SK-N-SH (cell line): Measurements from ENCODE around the gene TP53I13. TPM values are rescaled to one million over a fixed set of nuclear protein-coding genes. Genes with fewer than 3 reads are reported as not detected.

Experiments
- CTCF ChIA-PET: fragments of 300-600, 350-600 bp; formaldehyde crosslinking; extraction: SDS; loops from one replicate; lab custom pipeline; 2021; lab: Yijun Ruan, JAX
- POLR2A ChIA-PET: fragments of 350-600 bp; sonication (Branson Sonifier 250); formaldehyde crosslinking; extraction: SDS; loops from one replicate; lab custom pipeline; 2020; ENCODE audit warnings: antibody characterized with exemption, inconsistent platforms; lab: Yijun Ruan, JAX
- DNase-seq: peaks from one replicate; pipeline ENCODE4 v3.0.0; 2012
- H2AFZ ChIP-seq: fragments of 200-600 bp; sonication (generic); 2 replicates; pipeline ENCODE4 v1.8.1; 2016; ENCODE audit warnings: antibody characterized with exemption, mild to moderate bottlenecking, low read depth
- H3F3A ChIP-seq: fragments of 200-600 bp; sonication (generic); replicated peaks from 2 replicates; pipeline ENCODE3; 2016; ENCODE audit warnings: antibody characterized with exemption, mild to moderate bottlenecking; ENCODE audit not compliant: insufficient read depth
- H3K27ac ChIP-seq, 2 experiments: fragments of 200-500 bp in 1 of 2; fragments of 200-600 bp in 1 of 2; sonication (Bioruptor generic) in 1 of 2; sonication (generic), shearing (Covaris generic) in 1 of 2; 2 replicates each; pipeline versions ENCODE4 v1.5.1 to v1.6.1; 2014 to 2016; ENCODE audit warnings: low read depth in 2 of 2, inconsistent platforms in 1 of 2, low read length in 1 of 2, mild to moderate bottlenecking in 1 of 2, mixed read lengths in 1 of 2
- H3K27me3 ChIP-seq: fragments of 200-600 bp; sonication (generic), shearing (Covaris generic); 2 replicates; pipeline ENCODE4 v1.6.1; 2016; ENCODE audit warnings: mixed run types; ENCODE audit not compliant: insufficient read depth
- H3K36me3 ChIP-seq, 2 experiments: fragments of 200-500 bp in 1 of 2; fragments of 200-600 bp in 1 of 2; sonication (Bioruptor generic) in 1 of 2; sonication (generic) in 1 of 2; replicated peaks in 1 of 2; 2 replicates each; pipeline versions ENCODE3 to v1.5.1; 2014 to 2016; ENCODE audit warnings: low read length in 1 of 2, mild to moderate bottlenecking in 1 of 2; ENCODE audit not compliant: insufficient read depth in 2 of 2, control insufficient read depth in 1 of 2
- H3K4me1 ChIP-seq, 2 experiments: fragments of 200-500 bp in 1 of 2; fragments of 200-600 bp in 1 of 2; sonication (Bioruptor generic) in 1 of 2; sonication (generic), shearing (Covaris generic) in 1 of 2; 2 replicates each; pipeline versions ENCODE4 v1.5.1 to v1.6.1; 2014 to 2016; ENCODE audit warnings: low read depth in 1 of 2, low read length in 1 of 2, mixed run types in 1 of 2; ENCODE audit not compliant: insufficient read depth in 2 of 2, control insufficient read depth in 1 of 2
- H3K4me2 ChIP-seq: fragments of 200-600 bp; sonication (generic), shearing (Covaris generic); 2 replicates; pipeline ENCODE4 v1.6.1; 2017; ENCODE audit warnings: mixed run types
- H3K4me3 ChIP-seq, 2 experiments: fragments of 200-500 bp in 1 of 2; fragments of 200-600 bp in 1 of 2; sonication (Bioruptor generic) in 1 of 2; sonication (generic), shearing (Covaris generic) in 1 of 2; 2 replicates each; pipeline versions ENCODE4 v1.5.1 to v1.8.1; 2014 to 2016; ENCODE audit warnings: low read depth in 2 of 2, inconsistent platforms in 1 of 2, low read length in 1 of 2, mild to moderate bottlenecking in 1 of 2, mixed read lengths in 1 of 2, moderate library complexity in 1 of 2
- H3K79me2 ChIP-seq: fragments of 200-600 bp; sonication (generic); 2 replicates; pipeline ENCODE4 v1.8.1; 2017; ENCODE audit warnings: mild to moderate bottlenecking; ENCODE audit not compliant: insufficient read depth
- H3K9ac ChIP-seq: fragments of 200-600 bp; sonication (generic); 2 replicates; pipeline ENCODE4 v1.6.1; 2017; ENCODE audit warnings: mixed run types
- H3K9me2 ChIP-seq: fragments of 200-600 bp; sonication (generic); 2 replicates; pipeline ENCODE4 v1.6.1; 2017; ENCODE audit warnings: mixed run types
- H3K9me3 ChIP-seq: fragments of 200-600 bp; sonication (generic); 2 replicates; pipeline ENCODE4 v1.6.1; 2017; ENCODE audit warnings: mixed run types, mild to moderate bottlenecking, moderate library complexity
- H4K20me1 ChIP-seq: fragments of 200-600 bp; sonication (generic); 2 replicates; pipeline ENCODE4 v1.6.1; 2017; ENCODE audit warnings: mild to moderate bottlenecking, mixed run types; ENCODE audit not compliant: insufficient read depth
- ELF1 ChIP-seq: IDR thresholded peaks from 2 replicates; pipeline ENCODE4 v1.4.0; 2012
- EP300 ChIP-seq, 2 experiments: IDR thresholded peaks; 2 replicates each; pipeline versions ENCODE4 v1.4.0 to v1.6.1; 2012; ENCODE audit warnings: borderline replicate concordance in 1 of 2, low read depth in 1 of 2, low read length in 1 of 2
- EZH2phosphoT487 ChIP-seq: fragments of 200-600 bp; sonication (generic); IDR thresholded peaks from 2 replicates; pipeline ENCODE4 v1.6.1; 2017; ENCODE audit warnings: low read depth, mixed run types, mild to moderate bottlenecking, antibody characterized with exemption, moderate library complexity, borderline replicate concordance
- GATA2 ChIP-seq: sonication (generic); formaldehyde crosslinking; IDR thresholded peaks from 2 replicates; pipeline ENCODE4 v1.5.0; 2020; ENCODE audit warnings: mild to moderate bottlenecking, missing genetic modification reagents
- JUND ChIP-seq: IDR thresholded peaks from 2 replicates; pipeline ENCODE4 v1.4.0; 2012
- MXI1 ChIP-seq: IDR thresholded peaks from 2 replicates; pipeline ENCODE4 v1.6.1; 2012; ENCODE audit warnings: mild to moderate bottlenecking, low read depth, low read length, improper control_type of control experiment
- NRF1 ChIP-seq: IDR thresholded peaks from 2 replicates; pipeline ENCODE4 v1.6.1; 2012; ENCODE audit warnings: low read depth, mild to moderate bottlenecking, low read length
- RXRA ChIP-seq: IDR thresholded peaks from 2 replicates; pipeline ENCODE4 v1.4.0; 2012; ENCODE audit warnings: low read depth, mild to moderate bottlenecking, borderline replicate concordance
- WGBS: methylation state at CpG from one replicate; pipeline ENCODE4 v1.1.6; 2017; ENCODE audit warnings: low lambda C conversion rate; 5-methylcytosine and 5-hydroxymethylcytosine counted together
- polyA plus RNA-seq, 3 experiments: library from polyadenylated mRNA; depleted of rRNA; stranded (reverse); fragments of >200 nt; gene quantifications; 2 replicates each; pipeline ENCODE4 v1.2.3, GENCODE V29; 2012
- TF ChIP-seq, protein P1 (sequence below): fragments of 150-350 bp; IDR thresholded peaks from 2 replicates; pipeline ENCODE4 v1.6.1; 2017; ENCODE audit warnings: antibody characterized with exemption, low read length, low read depth, borderline replicate concordance

Gene TP53I13
- polyA plus RNA-seq, 1 of the 3 experiments (the other 2 are of a cell fraction): 39.2 TPM

DNA sequence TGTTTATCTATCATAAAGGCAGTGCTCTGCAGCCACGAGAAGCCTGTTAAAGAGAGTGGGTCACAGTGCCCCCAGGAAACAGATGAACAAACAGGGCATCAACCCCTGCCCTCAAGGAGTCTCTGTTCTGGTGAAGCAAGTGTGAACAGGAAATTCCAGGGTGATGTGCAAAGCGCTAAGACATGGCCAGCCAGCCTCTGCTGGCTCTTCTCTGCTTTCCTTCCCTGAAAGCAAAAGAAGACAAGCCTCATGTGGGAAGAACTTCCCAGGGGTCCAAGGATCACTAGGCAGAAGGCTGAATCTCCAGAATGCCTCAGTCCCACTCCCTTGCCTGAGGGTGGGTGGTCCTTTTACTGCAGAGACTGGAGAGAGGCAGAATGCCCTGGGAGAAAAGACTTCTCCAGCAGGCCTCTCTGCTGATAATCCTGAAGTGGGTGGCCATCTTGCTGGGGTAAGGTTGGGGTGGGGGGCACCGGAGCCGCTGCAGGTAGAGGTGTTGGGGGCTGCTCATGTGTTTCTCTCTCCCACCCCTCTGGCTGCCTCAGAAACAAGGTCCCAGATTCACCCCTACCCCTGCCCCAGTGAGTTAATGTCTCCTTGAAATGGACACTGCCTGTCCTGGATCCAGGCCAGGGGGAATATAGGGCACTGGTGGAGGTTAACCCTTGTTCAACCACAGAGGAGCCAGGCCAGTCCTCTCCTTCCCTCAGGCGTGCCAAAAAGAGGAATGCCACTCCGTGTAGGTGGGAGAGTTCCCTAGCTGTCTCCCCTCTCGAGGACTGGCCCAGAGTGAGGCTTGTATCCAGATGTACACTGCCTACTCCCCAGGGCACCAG lies 26.8 kb downstream of the TP53I13 start:
- CTCF ChIA-PET: interaction anchor here (1.1 to 5.0 kb wide), 8 partner anchors 11 to 226 kb away, joined by 3 to 98 read pairs (median 4); partner anchors contain the start of genes ABHD15 and TP53I13
- Histone ChIP-seq H3K9me2 (no peaks in the 10 kb centered on the region), H2AFZ (no peak overlapping the region), H3K4me3 (peak overlapping the region in 1 of 2 experiments; percentile 89; a peak in 1 of 4 replicates), H3K36me3 (no peaks in the 10 kb centered on the region), H4K20me1 (peaks cover 4% of the 10 kb centered on the region; the same call in 1 of the 2 replicates), H3K27ac (peak overlapping the region in 1 of 2 experiments; percentile 91; a peak in 2 of 4 replicates), H3K79me2 (peaks cover 27% of the 10 kb centered on the region), H3K9ac (no peak overlapping the region), H3K4me2 (peak overlapping the region; percentile 93)
- DNase-seq: no peak
- WGBS: 57% methylated on average over 5 of the region's 7 CpGs
- POLR2A ChIA-PET: interaction anchor here (0.9 kb wide), 1 partner anchor 26 kb away, joined by 3 read pairs; no protein-coding TSS in a partner anchor
- TF ChIP-seq GATA2 (CRISPR knock-in tag): no peak
- no peak for TF ChIP-seq NRF1
- TF ChIP-seq JUND: no peak
- TF ChIP-seq ELF1: no peak
- no peak for TF ChIP-seq MXI1
- TF ChIP-seq, protein P1, sequence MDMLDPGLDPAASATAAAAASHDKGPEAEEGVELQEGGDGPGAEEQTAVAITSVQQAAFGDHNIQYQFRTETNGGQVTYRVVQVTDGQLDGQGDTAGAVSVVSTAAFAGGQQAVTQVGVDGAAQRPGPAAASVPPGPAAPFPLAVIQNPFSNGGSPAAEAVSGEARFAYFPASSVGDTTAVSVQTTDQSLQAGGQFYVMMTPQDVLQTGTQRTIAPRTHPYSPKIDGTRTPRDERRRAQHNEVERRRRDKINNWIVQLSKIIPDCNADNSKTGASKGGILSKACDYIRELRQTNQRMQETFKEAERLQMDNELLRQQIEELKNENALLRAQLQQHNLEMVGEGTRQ: no peak
- TF ChIP-seq EZH2phosphoT487: no peak
- TF ChIP-seq EP300 (IDR thresholded peaks at IDR 0.05; ENCODE audit: borderline replicate concordance in 1 of 2, low read depth in 1 of 2, low read length in 1 of 2): no peak
- TF ChIP-seq, all 33 proteins: peak for 0
- H3K4me1 ChIP-seq: peaks cover 27 to 63% of the 10 kb centered on the region in 2 experiments
- no peaks in the 10 kb centered on the region for H3K9me3 ChIP-seq
- peaks cover 22% of the 10 kb centered on the region for H3F3A ChIP-seq
- no peaks in the 10 kb centered on the region for H3K27me3 ChIP-seq

DNA sequence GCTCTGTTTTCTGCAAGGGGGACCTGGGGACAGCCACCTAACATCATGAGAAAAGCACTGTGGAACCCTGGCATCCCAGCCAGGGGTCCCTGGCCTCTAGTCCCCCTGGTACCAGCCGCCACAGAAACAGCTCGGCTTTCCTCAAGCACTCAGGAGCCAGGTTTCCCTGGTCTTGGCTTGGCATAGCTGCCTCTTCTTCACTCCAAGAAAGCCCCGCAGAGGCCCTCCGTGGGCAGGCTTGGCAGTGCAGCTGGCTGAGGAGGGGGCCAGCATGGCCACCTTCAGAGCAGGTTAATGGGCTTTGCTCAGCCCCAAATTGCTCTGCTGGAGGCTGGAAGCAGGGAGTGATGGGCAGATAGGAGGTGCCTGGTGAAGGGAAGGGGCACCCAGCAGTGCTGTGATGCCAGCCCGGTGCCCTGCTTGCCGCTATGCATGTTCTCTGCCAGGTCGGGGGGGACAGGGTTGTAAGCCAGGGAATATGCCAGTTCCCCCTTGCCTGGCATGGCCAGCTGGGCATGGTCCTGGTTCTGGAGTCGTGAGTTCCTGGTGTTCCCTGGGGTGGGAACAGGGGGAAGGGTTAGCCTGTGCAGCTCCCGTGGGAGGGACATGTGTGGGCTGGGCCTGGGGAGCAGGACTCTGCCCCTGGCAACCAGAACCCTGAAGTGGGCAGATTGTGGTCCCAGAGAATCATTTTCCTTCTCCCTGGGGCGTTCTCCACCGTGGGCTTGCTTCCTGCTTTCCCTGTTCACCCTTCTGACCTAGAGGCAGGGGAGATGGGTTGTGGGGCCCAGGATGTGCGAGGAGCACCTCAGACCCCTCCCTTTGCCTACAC lies 27.7 kb downstream of the TP53I13 start:
- Histone ChIP-seq H3K9me3 (no peaks in the 10 kb centered on the region), H2AFZ (no peak overlapping the region), H3F3A (peaks cover 15% of the 10 kb centered on the region), H4K20me1 (peaks cover 4% of the 10 kb centered on the region; the same call in 1 of the 2 replicates), H3K9ac (no peak overlapping the region), H3K4me3 (peak overlapping the region in 1 of 2 experiments; percentile 89; a peak in 1 of 4 replicates), H3K27ac (peak overlapping the region in 1 of 2 experiments; percentile 91; a peak in 2 of 4 replicates), H3K27me3 (no peaks in the 10 kb centered on the region), H3K4me2 (0 out of 2 replicates have a peak overlapping the region, but pooled peaks have one; percentile 4), H3K79me2 (peaks cover 28% of the 10 kb centered on the region), H3K9me2 (no peaks in the 10 kb centered on the region), H3K4me1 (peaks cover 19 to 57% of the 10 kb centered on the region in 2 experiments), H3K36me3 (no peaks in the 10 kb centered on the region)
- TF ChIP-seq GATA2 (CRISPR knock-in tag) (peak; percentile 51; the same call in 1 of the 2 replicates), RXRA (no peak)
- ChIA-PET CTCF (interaction anchor here (0.5 to 2.1 kb wide), 7 partner anchors 11 to 497 kb away, joined by 3 to 7 read pairs (median 3); no protein-coding TSS in a partner anchor), POLR2A (interaction anchor here (0.6 to 0.9 kb wide), 3 partner anchors 25 to 28 kb away, joined by 3 read pairs; no protein-coding TSS in a partner anchor)
- 77% methylated on average over 6 of the region's 12 CpGs for WGBS
- no peak for DNase-seq
